Ecto neural progenitor cell (in vitro differentiated cells): ENCODE measurements around the gene PRDX2.
"Not testable (repeated sequence)": the region's sequence is repeated elsewhere in the genome, so short reads cannot be mapped to it uniquely, and the experiment has no call there.

Experiments used
- DNase-seq: peaks from one replicate; pipeline ENCODE4 v3.0.0-alpha.2; 2018; ENCODE audit warnings: low spot score

The PRDX2 gene

DNA sequence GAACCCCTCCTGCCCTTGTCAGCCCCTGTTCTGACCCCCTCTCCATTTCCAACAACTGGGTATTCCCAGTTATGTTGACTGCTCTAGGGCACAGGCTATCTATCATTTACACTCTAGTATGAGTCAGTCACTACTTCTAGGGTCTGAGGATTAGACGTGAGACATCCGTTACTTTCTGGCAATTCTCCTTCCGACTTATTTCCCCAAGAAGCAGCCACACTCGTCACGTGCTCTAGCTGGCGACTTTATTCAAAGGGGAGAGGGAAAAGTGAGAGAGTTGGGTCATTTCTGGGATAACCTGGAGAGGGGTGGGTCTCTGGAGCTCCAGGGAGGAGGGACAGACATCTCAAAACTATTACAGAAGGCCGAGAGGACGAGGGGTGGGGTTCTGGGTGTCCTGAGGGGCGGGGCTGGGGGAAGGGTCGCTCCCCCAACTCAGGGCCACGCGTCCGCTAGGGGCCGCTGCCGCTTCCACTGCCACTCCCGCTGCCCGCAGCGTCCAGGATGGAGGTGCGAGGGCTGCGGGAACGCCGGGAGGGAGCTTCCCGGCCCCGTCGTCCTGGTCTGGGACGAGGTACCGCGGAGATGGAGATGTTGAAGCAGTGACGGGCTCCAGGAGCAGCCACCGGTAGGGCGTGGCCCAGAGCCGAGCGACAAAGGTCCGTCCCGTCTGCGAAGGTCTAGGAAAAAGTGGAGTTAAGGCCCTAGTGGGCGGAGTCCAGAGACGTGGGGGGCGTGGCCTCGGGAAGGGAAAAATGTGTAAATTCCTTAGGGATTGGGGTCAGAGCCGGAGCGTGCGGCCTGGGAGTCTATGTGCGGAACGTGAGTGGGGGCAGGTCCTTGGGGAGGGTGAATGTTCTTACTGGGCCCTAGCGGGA lies 23.9 kb upstream of the PRDX2 start:
- peak; percentile 89 for DNase-seq

DNA sequence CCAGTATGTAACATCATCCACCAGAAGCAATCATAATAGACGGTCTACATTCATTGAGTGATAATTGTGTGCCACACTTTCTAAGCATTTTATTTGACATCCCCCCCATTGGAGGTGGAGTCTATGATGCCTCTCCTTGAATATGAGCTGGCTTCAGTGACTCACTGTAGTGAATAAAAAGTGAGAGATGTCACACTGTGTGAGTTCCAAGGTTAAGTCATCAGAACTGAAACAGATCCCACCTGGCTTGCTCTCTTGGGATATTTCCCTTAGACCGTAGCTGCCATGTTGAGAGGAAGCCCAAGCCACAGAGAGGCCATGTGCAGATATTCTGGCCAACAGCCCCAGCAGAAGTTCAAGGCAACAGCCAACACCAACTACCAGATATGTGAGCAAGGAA lies 20.2 kb upstream of the PRDX2 start:
- DNase-seq: no peak

DNA sequence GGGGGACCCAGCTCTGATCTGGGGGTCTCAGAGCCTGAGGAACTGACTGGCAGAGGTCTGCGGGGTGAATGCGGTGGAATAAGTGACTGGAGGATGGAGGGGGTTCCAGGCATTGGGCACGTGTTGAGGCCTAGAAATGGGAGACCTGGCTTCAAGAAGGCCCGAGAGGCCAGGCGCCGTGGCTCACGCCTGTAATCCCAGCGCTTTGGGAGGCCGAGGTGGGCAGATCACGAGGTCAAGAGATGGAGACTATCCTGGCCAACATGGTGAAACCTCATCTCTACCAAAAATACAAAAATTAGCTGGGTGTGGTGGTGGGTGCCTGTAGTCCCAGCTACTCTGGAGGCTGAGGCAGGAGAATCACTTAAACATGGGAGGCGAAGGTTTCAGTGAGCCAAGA lies 16.2 kb upstream of the PRDX2 start:
- not testable (repeated sequence) for DNase-seq

DNA sequence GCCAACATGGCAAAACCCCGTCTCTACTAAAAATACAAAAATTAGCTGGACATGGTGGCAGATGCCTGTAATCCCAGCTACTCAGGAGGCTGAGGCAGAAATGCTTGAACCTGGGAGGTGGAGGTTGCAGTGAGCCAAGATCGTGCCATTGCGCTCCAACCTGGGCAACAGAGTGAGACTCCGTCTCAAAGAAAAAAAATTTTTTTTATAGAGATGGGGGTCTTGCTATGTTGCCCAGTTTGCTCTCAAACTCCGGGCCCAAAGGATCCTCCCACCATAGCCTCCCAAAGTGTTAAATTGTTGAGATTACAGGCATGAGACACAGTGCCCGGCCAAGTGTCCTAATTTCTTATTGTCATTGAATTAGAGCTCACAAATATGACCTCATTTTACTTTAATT lies 15.6 kb upstream of the PRDX2 start:
- not testable (repeated sequence) for DNase-seq

DNA sequence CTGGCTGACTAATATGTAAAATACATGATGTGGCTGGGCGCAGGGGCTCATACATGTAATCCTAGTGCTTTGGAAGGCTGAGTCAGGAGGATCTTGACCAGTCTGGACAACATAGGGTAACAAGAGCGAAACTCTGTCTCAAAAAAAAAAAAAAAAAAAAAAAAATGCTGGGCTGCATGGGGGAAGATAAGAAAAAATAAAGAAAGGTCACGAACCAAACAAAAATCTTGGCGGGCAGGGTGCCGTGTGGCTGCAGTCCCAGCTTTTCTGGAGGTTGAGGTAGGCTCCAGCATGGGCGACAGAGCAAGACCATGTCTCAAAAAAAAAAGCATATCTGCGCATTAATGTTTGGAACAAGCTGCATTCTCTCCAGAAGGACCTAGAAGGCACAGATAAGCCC lies 13.5 kb upstream of the PRDX2 start:
- no peak for DNase-seq

DNA sequence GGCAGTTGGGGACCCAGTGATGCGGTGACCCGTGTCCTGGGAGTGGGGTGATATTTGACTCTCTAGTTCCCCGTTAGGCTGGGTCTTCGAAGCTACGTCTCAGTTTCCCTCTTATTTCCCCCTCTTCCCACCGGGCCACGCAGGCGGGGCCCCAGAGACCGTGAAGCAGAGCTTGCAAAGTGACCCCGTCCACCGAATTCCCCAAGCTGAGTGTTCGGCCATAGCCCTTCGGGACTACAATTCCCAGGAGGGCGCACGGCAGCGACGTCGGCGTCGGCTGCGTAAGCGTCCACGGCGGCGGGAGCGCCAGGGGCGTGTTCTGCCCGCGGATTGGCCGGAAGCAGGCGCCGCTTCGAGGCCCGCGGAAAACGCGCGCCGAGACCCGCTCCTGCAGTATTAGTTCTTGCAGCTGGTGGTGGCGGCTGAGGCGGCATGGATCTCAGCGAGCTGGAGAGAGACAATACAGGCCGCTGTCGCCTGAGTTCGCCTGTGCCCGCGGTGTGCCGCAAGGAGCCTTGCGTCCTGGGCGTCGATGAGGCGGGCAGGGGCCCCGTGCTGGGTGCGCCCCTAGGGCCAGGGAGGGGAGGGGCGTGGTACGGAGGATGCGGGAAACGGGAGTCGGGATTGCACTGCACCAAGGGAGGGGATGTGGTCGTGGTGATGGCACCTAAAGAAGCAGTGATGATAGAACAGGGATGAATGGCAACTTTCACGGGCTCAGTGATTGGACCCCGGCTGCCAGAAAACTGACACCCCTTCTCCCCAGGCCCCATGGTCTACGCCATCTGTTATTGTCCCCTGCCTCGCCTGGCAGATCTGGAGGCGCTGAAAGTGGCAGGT lies 4.9 kb upstream of the PRDX2 start, which contains the start of gene RNASEH2A:
Gene RNASEH2A, plus strand, starts transcription at position 343 of the 840 bp plus-strand sequence. Its CDS starts 90 bp downstream, at position 433.
- DNase-seq: peak; percentile 94

DNA sequence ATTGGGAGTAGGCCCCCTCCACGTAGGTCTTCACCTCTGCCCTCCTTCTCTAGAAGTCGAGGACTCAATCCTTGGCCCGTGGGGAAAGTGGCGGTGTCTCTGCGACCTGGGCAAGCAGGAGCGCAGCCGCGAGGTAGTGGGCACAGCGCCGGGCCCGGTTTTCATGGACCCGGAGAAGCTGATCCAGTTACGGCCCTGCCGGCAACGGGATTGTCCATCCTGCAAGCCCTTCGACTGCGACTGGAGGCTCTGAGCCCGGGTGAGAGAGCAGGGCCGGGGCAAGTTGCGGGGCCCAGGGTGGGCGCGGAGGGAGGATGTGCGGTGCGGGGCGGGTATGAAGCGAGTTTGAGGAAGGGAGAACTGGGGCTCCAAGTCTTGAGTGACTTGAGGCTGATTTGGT lies 2.5 kb upstream of the PRDX2 start:
- no peak for DNase-seq

DNA sequence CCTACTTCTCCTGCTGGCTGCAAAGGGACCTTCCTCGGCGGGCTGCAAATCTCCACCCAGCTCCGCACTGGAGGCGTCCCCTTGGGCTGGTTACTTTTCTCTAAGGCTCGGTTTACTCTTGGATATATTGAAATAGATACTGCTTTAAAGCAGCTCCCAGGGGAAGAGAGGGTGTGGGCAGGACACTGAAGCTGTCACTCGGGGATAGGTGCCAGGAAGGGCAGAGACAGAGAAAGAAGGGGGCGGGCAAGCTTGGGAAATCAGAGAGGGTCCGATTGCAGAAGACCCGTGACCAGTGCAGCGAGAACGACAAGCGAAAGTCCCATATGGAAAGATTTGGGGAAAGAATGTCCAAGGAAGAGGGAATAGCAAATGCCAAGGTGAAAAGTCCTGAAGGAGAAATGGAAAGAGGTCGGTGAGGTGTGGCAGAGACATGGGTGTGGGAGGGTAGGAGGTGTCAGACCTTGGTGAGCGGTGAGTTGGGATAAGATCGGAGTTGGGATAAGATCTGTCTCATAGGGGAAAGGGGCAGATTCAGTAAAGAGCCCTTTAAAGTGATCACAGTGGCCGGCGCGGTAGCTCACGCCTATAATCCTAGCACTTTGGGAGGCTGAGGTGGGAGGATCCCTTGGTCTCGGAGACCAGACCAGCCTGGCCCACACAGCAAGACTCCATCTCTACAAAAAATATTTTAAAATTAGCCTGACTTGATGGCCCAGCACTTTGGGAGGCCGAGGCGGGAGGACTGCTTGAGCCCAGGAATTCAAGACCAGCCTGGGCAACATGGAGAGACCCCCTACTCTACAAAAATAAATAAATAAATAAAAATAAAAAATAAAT lies 887 bp upstream of the PRDX2 start:
- no peak for DNase-seq

DNA sequence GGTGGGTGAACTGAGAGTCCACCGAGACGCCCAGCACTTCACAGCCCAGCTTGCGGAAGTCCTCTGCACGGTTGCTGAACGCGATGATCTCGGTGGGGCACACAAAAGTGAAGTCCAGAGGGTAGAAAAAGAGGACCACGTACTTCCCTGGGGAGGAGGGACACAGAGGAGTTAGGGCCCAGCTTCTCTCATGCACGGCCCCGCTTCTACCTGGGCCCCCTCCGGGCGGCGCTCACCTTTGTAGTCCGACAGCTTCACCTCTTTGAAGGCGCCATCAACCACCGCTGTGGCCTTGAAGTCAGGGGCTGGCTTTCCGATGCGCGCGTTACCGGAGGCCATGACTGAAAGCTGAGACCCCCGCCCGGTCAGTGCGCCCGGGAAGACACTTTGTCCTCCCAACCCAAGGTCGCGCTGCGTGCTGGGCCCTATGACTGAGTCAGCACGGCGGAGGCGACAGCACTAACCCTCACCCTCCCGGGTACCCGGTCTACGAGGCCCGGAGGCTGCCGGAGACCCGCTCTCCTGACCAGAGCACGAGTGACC lies 606 bp downstream of the PRDX2 start:
- peak; percentile 65 for DNase-seq

DNA sequence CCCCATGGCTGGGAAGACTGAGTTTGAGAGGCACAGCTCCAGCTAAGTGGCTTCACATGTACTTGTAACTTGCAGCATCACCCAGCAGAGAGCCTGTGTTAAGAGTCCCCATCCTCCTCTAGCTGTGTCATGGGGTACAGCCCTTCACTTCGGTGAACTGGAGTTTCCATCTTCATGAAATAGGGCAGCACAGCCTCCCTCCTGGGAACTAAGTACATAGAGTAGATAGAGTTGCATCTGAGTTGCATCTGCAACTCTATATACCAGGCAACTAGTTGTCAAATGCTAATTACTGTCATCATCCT lies 1.2 kb downstream of the PRDX2 start:
- no peak for DNase-seq

DNA sequence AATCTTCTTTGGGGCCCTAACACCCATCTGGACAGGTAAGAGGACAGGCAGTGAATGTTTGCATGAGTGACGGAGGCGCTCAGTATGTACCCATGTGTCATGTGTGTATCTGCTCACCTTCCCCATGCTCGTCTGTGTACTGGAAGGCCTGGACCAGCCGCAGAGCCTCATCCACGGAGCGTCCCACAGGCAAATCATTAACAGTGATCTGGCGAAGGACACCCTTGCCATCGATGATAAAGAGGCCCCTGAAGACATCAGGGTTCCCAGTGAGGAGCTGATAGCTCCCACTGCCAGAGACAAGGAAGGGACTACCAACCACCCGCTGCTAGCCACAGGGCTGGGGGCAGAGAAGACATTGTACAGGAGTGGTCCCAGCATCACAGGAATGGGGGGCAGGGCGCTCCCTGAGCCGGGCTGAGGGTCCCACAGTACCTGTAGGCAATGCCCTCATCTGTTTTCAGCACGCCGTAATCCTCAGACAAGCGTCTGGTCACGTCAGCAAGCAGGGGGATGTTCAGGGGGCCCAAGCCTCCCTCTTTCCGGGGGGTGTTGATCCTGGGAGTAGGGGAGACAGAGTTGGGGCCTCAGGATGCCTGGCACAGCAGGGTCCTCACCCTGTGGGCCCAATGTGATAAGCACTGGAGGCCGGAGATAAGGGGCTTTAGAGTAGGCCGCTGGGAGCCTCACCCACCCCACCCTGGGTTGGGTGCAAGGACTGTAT lies 1.7 kb downstream of the PRDX2 start:
- no peak for DNase-seq

DNA sequence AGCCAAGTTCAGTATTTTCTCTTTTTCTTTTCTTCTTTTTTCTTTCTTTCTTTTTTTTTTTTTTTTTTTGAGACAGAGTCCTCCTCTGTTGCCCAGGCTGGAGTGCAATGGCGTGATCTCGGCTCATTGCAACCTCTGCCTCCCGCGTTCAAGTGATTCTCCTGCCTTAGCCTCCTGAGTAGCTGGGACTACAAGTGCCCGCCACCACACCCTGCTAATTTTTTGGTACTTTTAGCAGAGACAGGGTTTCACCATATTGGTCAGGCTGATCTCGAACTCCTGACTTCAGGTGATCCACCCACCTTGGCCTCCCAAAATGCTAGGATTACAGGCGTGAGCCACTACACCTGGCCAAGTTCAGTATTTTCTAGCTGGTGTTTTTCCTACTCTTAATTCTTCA lies 4.0 kb downstream of the PRDX2 start:
- DNase-seq: not testable (repeated sequence)

DNA sequence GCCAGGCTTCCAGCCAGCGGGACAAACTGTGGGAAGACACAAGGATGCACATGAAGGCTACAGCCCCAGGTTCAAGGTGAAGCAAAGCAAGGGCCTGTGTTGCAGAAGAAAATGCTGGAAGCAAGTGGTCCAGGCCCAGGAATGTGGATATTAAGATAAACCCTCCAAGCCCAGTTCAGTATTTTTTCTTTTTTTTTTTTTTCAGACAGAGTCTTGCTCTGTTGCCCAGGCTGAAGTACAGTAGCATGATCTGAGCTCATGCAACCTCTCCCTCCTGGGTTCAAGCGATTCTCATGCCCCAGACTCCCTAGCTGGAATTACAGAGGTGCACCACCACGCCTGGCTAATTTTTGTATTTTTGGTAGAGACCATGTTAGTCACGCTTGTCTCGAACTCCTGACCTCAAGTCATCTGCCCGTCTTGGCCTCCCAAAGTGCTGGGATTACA lies 4.4 kb downstream of the PRDX2 start:
- DNase-seq: no peak

DNA sequence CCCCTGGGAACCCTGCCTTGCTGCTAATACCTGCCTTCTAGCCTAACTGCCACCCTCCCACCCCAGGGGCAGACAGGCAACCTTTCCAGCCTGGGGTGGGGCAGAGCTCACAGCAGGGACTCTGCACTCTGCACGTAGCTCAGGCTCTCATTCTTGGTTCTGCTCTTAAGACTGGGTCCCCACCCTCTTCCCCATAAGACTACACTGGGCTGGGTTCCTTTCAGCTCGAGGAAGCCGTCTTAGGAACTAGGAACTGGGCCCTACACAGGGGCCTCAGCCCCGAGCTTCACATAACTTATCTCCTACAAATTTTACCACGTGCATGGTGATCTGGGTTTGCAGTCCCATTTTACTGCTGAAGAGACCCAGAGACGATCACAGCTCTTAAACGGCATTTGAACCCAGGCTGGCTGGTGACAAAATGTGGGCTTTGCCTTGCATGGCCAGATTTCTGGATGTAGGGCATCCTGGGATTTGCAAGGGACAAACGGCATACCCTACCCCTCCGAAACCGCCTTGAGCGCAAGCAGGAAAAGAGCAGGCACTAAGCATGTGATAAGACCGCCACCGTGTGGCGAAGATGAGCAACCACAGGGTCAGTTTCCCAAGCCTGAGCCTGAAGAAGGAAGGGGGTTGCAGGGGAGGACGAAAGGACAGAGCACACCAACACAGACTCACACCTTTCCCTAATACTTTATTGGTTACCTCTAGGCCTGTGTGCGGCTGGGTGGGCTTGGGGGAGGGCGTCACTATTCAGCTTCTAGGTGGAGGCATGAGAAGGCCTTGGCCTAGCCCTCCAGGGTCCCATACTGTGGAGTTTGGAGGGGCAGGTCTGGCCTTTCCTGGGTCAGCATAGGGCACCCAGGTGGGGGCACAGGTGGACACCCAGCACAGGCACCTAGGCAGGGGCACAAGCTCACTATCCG lies 5.2 kb downstream of the PRDX2 start:
- DNase-seq: peak; percentile 87

DNA sequence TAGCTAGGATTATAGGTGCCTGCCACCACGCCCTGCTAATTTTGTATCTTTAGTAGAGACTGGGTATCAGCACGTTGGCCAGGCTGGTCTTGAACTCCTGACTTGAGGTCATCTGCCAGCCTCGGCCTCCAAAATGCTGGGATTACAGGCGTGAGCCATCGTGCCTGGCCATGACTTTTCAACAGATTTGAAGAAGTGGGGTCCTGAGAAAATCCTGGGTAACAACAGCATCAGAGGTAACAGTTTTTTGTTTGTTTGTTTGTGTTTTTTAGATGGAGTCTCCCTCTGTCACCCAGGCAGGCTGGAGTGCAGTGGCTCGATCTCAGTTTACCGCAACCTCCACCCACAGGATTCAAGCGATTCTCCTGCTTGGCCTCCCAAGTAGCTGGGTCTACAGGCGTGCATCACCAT lies 6.6 kb downstream of the PRDX2 start:
- no peak for DNase-seq

DNA sequence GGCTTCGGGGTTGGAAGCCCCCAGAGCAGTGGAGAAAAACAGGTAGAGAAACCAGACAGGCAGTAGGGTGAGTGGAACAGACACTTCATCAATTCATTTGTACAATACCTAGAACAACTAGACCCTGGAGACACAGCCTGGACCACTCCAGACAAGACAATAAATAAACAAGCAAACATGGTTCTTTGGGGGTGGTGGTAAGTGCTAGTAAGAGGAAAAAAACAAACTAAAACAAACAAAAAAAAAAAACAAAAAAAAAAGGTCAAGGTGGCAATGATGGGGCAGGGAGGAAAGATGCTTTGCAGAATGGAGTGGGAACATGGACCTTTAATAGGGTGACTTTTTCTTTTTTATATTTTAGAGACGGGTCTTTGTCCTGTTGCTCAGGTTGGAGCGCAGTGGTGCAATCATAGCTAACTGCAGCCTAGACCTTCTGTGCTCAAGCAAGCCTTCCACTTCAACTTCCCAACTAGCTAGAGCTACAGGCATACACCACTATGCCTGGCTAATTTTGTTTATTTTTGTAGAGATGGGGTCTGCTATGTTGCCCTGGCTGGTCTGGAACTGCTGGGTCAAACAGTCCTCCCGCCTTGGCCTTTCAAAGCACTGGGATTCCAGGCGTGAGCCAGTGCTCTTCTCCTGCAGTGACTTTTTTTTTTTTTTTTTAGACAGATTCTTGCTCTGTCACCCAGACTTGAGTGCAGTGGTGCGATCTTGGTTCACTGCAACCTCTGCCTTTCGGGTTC lies 7.2 kb downstream of the PRDX2 start:
- DNase-seq: no peak

DNA sequence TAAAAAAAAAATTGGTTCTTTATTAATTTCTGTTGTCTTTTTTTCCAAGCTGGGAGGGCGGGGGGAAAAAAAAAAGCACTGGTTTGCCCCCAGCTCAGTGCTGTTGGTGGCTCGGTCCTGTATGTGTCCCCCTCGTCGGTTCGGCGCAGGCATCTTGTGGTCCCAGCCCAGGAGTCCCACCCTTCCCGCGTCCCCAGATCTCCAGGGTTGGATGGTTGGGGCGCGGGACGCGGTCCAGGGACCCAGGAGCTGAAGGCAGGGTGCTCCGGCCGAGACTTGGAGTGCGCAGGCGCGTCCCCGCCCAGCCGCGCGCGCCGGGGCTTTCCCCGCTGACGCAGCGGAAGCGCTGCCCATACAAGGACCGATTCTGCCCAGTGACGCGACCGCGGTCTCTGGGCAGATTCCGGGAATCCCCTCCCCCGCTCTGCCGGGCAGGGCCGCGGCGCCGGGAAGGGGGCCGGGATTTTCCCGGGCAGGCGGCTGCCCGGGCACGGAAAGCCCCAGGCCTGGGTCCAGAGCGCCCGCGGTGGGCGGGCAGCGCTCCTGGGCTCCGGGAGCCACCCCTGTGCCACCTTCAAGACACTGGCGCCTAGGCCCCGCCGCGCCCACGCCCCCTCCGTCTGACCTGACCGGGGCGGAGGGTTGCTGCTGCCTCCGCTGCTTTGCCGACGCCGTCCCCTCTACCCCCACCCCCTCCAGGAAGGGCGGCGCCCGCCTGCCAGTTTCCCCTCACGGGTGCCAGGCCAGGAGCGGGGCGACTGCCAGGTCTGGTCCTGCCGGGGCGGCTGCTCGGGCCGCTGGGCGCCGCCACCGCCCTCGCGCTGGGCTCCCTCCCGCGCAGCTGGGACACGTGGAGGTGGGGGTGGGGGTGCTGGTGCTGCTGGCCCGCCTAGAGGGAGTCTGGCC lies 8.1 kb downstream of the PRDX2 start:
- peak; percentile 95 for DNase-seq

DNA sequence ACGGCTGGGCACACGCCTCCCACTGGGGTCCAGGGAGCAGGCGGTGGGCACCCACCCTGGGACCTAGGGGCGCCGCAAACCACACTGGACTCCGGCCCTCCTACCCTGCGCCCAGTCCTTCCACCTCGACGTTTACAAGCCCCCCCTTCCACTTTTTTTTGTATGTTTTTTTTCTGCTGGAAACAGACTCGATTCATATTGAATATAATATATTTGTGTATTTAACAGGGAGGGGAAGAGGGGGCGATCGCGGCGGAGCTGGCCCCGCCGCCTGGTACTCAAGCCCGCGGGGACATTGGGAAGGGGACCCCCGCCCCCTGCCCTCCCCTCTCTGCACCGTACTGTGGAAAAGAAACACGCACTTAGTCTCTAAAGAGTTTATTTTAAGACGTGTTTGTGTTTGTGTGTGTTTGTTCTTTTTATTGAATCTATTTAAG lies 8.7 kb downstream of the PRDX2 start:
- DNase-seq: no peak
